ENCODE measurements around the gene TIMM8B. TPM values are rescaled to one million over a fixed set of nuclear protein-coding genes. Genes with fewer than 3 reads are reported as not detected.
A peak's percentile ranks its signal among the peaks of the same experiment; 100 is the strongest.
"Not testable (repeated sequence)": the region's sequence is repeated elsewhere in the genome, so short reads cannot be mapped to it uniquely, and the experiment has no call there.

Gene TIMM8B
- total RNA-seq, 2 experiments from 2014 or later = 52.9 to 54.1 TPM

- Mint-ChIP-seq H3K27ac (no peak overlapping the region), H3K9me3 (no peaks in the 10 kb centered on the region), H3K36me3 (ENCODE audit: low read depth) (peaks cover 42% of the 10 kb centered on the region), H3K4me3 (no peak overlapping the region), H3K27me3 (no peaks in the 10 kb centered on the region), H3K4me1 (ENCODE audit: low read depth) (peaks cover 15% of the 10 kb centered on the region)
- TF ChIP-seq CTCF (IDR thresholded peaks at IDR 0.05) = no peak
- intact Hi-C loops (cut with micrococcal nuclease) = no loop called here
- POLR2A ChIA-PET = no interaction called here
- ATAC-seq (no peak), DNase-seq (no peak)
- CTCF ChIA-PET = no interaction called here
These were observed 28.5 kb downstream of the TIMM8B start for GRCh38 chr11:112058103-112058502.

- ChIA-PET POLR2A (no interaction called here), CTCF (interaction anchor here (0.7 to 0.8 kb wide), 3 partner anchors 14 to 121 kb away, joined by 3 to 4 read pairs (median 3); no protein-coding TSS in a partner anchor)
- intact Hi-C loops (cut with micrococcal nuclease) = no loop called here
- Mint-ChIP-seq H3K36me3 (ENCODE audit: low read depth) (peaks cover 48% of the 10 kb centered on the region), H3K4me3 (no peak overlapping the region), H3K4me1 (ENCODE audit: low read depth) (peaks cover 15% of the 10 kb centered on the region), H3K27ac (peak overlapping the region; percentile 78), H3K27me3 (no peaks in the 10 kb centered on the region), H3K9me3 (no peaks in the 10 kb centered on the region)
- no peak for TF ChIP-seq CTCF (IDR thresholded peaks at IDR 0.05)
- ATAC-seq (peak; percentile 51), DNase-seq (no peak)
These were observed 29.4 kb downstream of the TIMM8B start for GRCh38 chr11:112057170-112057569.

GRCh38 chr11:112051768-112052167, 34.8 kb downstream of the TIMM8B start:
- DNase-seq (no peak), ATAC-seq (no peak)
- peaks cover 70% of the 10 kb centered on the region for H3K36me3 Mint-ChIP-seq (ENCODE audit: low read depth)
- H3K27me3 Mint-ChIP-seq = no peaks in the 10 kb centered on the region
- intact Hi-C loops (cut with micrococcal nuclease) = no loop called here
- H3K4me1 Mint-ChIP-seq (ENCODE audit: low read depth) = peaks cover 23% of the 10 kb centered on the region
- ChIA-PET CTCF (no interaction called here), POLR2A (no interaction called here)
- no peak for TF ChIP-seq CTCF (IDR thresholded peaks at IDR 0.05)
- no peak overlapping the region for H3K27ac Mint-ChIP-seq
- no peak overlapping the region for H3K4me3 Mint-ChIP-seq
- H3K9me3 Mint-ChIP-seq = no peaks in the 10 kb centered on the region

GRCh38 chr11:112050721-112051120, 35.8 kb downstream of the TIMM8B start:
- ChIA-PET POLR2A (no interaction called here), CTCF (no interaction called here)
- ATAC-seq (no peak), DNase-seq (no peak)
- H3K27ac Mint-ChIP-seq = no peak overlapping the region
- H3K4me3 Mint-ChIP-seq = no peak overlapping the region
- H3K36me3 Mint-ChIP-seq (ENCODE audit: low read depth) = peaks cover 72% of the 10 kb centered on the region
- H3K9me3 Mint-ChIP-seq = no peaks in the 10 kb centered on the region
- peaks cover 18% of the 10 kb centered on the region for H3K4me1 Mint-ChIP-seq (ENCODE audit: low read depth)
- intact Hi-C loops (cut with micrococcal nuclease) = no loop called here
- H3K27me3 Mint-ChIP-seq = no peaks in the 10 kb centered on the region
- TF ChIP-seq CTCF (IDR thresholded peaks at IDR 0.05) = no peak

GRCh38 chr11:112049777-112050176, 36.8 kb downstream of the TIMM8B start:
- Mint-ChIP-seq H3K27ac (no peak overlapping the region), H3K9me3 (no peaks in the 10 kb centered on the region), H3K36me3 (ENCODE audit: low read depth) (peaks cover 76% of the 10 kb centered on the region), H3K4me3 (no peak overlapping the region), H3K4me1 (ENCODE audit: low read depth) (peaks cover 18% of the 10 kb centered on the region), H3K27me3 (no peaks in the 10 kb centered on the region)
- TF ChIP-seq CTCF (IDR thresholded peaks at IDR 0.05) = no peak
- DNase-seq = no peak
- no peak for ATAC-seq
- ChIA-PET POLR2A (no interaction called here), CTCF (no interaction called here)
- intact Hi-C loops (cut with micrococcal nuclease) = no loop called here

- intact Hi-C loops (cut with micrococcal nuclease) = not testable (repeated sequence)
- H3K36me3 Mint-ChIP-seq (ENCODE audit: low read depth) = peaks cover 76% of the 10 kb centered on the region
These were observed 38.3 kb downstream of the TIMM8B start for GRCh38 chr11:112048256-112048655.

GRCh38 chr11:112046647-112047046, 39.9 kb downstream of the TIMM8B start:
- DNase-seq; H3K27ac Mint-ChIP-seq; ATAC-seq; POLR2A ChIA-PET; CTCF ChIA-PET; intact Hi-C loops (cut with micrococcal nuclease); H3K4me3 Mint-ChIP-seq; H3K9me3 Mint-ChIP-seq; H3K27me3 Mint-ChIP-seq: not testable (repeated sequence)
- H3K36me3 Mint-ChIP-seq (ENCODE audit: low read depth) = peaks cover 74% of the 10 kb centered on the region
- peaks cover 30% of the 10 kb centered on the region for H3K4me1 Mint-ChIP-seq (ENCODE audit: low read depth)

More at GRCh38 chr11:112048256-112048655, 38.3 kb downstream of the TIMM8B start:
- Mint-ChIP-seq H3K4me1 (ENCODE audit: low read depth) (peaks cover 18% of the 10 kb centered on the region), H3K27ac (peak overlapping the region; percentile 12)
- H3K4me3 Mint-ChIP-seq, H3K27me3 Mint-ChIP-seq, POLR2A ChIA-PET, H3K9me3 Mint-ChIP-seq, CTCF ChIA-PET, ATAC-seq, DNase-seq: not testable (repeated sequence)

Data from activated CD8-positive, alpha-beta T cell treated with anti-CD3 and anti-CD28 coated beads for 36 hours (primary cell).